ENCODE measurements around the gene CEACAM4.
"Not testable (repeated sequence)": the region's sequence is repeated elsewhere in the genome, so short reads cannot be mapped to it uniquely, and the experiment has no call there.

Gene CEACAM4

GRCh38 chr19:41668315-41668714 lies 41.4 kb upstream of the CEACAM4 start:
- Histone ChIP-seq H3K79me2 (ENCODE audit: insufficient read depth, low read length) (no peaks in the 10 kb centered on the region), H3K27me3 (ENCODE audit: insufficient read depth, low read length, poor library complexity, severe bottlenecking) (no peaks in the 10 kb centered on the region), H3K36me3 (ENCODE audit: insufficient read depth, low read length) (no peaks in the 10 kb centered on the region), H3K4me2 (ENCODE audit: low read depth, low read length, poor library complexity, severe bottlenecking) (no peak overlapping the region), H3K9me3 (ENCODE audit: insufficient read depth, low read depth, low read length) (peaks cover 9% of the 10 kb centered on the region; the same call in 1 of the 2 replicates), H2AFZ (ENCODE audit: low read length) (no peak overlapping the region), H3K4me3 (ENCODE audit: low read length, poor library complexity, severe bottlenecking) (no peak overlapping the region), H3K9me2 (replicated peaks; ENCODE audit: low read depth, low read length) (no peaks in the 10 kb centered on the region), H4K20me1 (ENCODE audit: insufficient read depth, low read length, poor library complexity, severe bottlenecking) (no peaks in the 10 kb centered on the region), H3K4me1 (ENCODE audit: insufficient read depth, low read length, poor library complexity, severe bottlenecking) (no peaks in the 10 kb centered on the region), H3F3A (ENCODE audit: low read depth) (no peaks in the 10 kb centered on the region), H3K9ac (ENCODE audit: low read depth, low read length, poor library complexity, severe bottlenecking) (no peak overlapping the region)
- TF ChIP-seq EZH2phosphoT487 (IDR thresholded peaks at IDR 0.05; ENCODE audit: borderline replicate concordance) (no peak), CTCF (conservative IDR thresholded peaks at IDR 0.05; ENCODE audit: low read length) (no peak)

- no peaks in the 10 kb centered on the region for H3K9me2 ChIP-seq (replicated peaks; ENCODE audit: low read depth, low read length)
- no peak overlapping the region for H3K4me3 ChIP-seq (ENCODE audit: low read length, poor library complexity, severe bottlenecking)
- H3K79me2 ChIP-seq (ENCODE audit: insufficient read depth, low read length) = no peaks in the 10 kb centered on the region
- no peak overlapping the region for H3K4me2 ChIP-seq (ENCODE audit: low read depth, low read length, poor library complexity, severe bottlenecking)
- no peaks in the 10 kb centered on the region for H3K4me1 ChIP-seq (ENCODE audit: insufficient read depth, low read length, poor library complexity, severe bottlenecking)
- no peaks in the 10 kb centered on the region for H3K36me3 ChIP-seq (ENCODE audit: insufficient read depth, low read length)
- no peaks in the 10 kb centered on the region for H4K20me1 ChIP-seq (ENCODE audit: insufficient read depth, low read length, poor library complexity, severe bottlenecking)
- no peak for TF ChIP-seq EZH2phosphoT487 (IDR thresholded peaks at IDR 0.05; ENCODE audit: borderline replicate concordance)
- H3F3A ChIP-seq (ENCODE audit: low read depth) = no peaks in the 10 kb centered on the region
- H3K9ac ChIP-seq (ENCODE audit: low read depth, low read length, poor library complexity, severe bottlenecking) = no peak overlapping the region
- peaks cover 9% of the 10 kb centered on the region; the same call in 1 of the 2 replicates for H3K9me3 ChIP-seq (ENCODE audit: insufficient read depth, low read depth, low read length)
- H2AFZ ChIP-seq (ENCODE audit: low read length) = no peak overlapping the region
- H3K27me3 ChIP-seq (ENCODE audit: insufficient read depth, low read length, poor library complexity, severe bottlenecking) = no peaks in the 10 kb centered on the region
Observed at GRCh38 chr19:41666075-41666474, 39.2 kb upstream of the CEACAM4 start.

- no peaks in the 10 kb centered on the region for H3K27me3 ChIP-seq (ENCODE audit: insufficient read depth, low read length, poor library complexity, severe bottlenecking)
- no peaks in the 10 kb centered on the region for H3K79me2 ChIP-seq (ENCODE audit: insufficient read depth, low read length)
- no peak overlapping the region for H3K4me3 ChIP-seq (ENCODE audit: low read length, poor library complexity, severe bottlenecking)
- H3K4me2 ChIP-seq (ENCODE audit: low read depth, low read length, poor library complexity, severe bottlenecking) = no peak overlapping the region
- no peaks in the 10 kb centered on the region for H3K9me3 ChIP-seq (ENCODE audit: insufficient read depth, low read depth, low read length)
- no peaks in the 10 kb centered on the region for H3K9me2 ChIP-seq (replicated peaks; ENCODE audit: low read depth, low read length)
- H4K20me1 ChIP-seq (ENCODE audit: insufficient read depth, low read length, poor library complexity, severe bottlenecking) = no peaks in the 10 kb centered on the region
- no peak overlapping the region for H3K9ac ChIP-seq (ENCODE audit: low read depth, low read length, poor library complexity, severe bottlenecking)
- no peaks in the 10 kb centered on the region for H3K36me3 ChIP-seq (ENCODE audit: insufficient read depth, low read length)
- no peaks in the 10 kb centered on the region for H3K4me1 ChIP-seq (ENCODE audit: insufficient read depth, low read length, poor library complexity, severe bottlenecking)
- TF ChIP-seq EZH2phosphoT487 (IDR thresholded peaks at IDR 0.05; ENCODE audit: borderline replicate concordance) (no peak), CTCF (conservative IDR thresholded peaks at IDR 0.05; ENCODE audit: low read length) (no peak)
- H2AFZ ChIP-seq (ENCODE audit: low read length) = no peak overlapping the region; the same call in 1 of the 2 replicates
- H3F3A ChIP-seq (ENCODE audit: low read depth) = no peaks in the 10 kb centered on the region
Observed at GRCh38 chr19:41657157-41657556, 30.3 kb upstream of the CEACAM4 start.

DNA sequence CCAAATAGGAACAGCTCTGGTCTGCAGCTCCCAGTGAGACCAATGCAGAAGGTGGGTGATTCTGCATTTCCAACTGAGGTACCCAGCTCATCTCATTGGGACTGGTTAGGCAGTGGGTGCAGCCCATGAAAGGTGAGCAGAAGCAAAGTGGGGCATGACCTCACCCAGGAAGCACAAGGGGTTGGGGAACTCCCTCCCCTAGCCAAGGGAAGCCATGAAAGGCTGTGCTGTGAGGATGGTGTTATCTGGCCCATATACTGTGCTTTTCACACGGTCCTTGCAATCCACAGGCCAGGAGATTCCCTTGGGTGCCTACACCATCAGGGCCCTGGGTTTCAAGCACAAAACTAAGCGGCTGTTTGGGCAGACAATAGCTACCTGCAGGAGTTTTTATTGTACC lies 29.9 kb upstream of the CEACAM4 start:
- H4K20me1 ChIP-seq (ENCODE audit: insufficient read depth, low read length, poor library complexity, severe bottlenecking); H3K79me2 ChIP-seq (ENCODE audit: insufficient read depth, low read length); H3K9ac ChIP-seq (ENCODE audit: low read depth, low read length, poor library complexity, severe bottlenecking); H3K4me3 ChIP-seq (ENCODE audit: low read length, poor library complexity, severe bottlenecking); H3K9me3 ChIP-seq (ENCODE audit: insufficient read depth, low read depth, low read length); H3F3A ChIP-seq (ENCODE audit: low read depth); H3K9me2 ChIP-seq (replicated peaks; ENCODE audit: low read depth, low read length); H3K36me3 ChIP-seq (ENCODE audit: insufficient read depth, low read length); H3K4me2 ChIP-seq (ENCODE audit: low read depth, low read length, poor library complexity, severe bottlenecking); H3K4me1 ChIP-seq (ENCODE audit: insufficient read depth, low read length, poor library complexity, severe bottlenecking); H2AFZ ChIP-seq (ENCODE audit: low read length); H3K27me3 ChIP-seq (ENCODE audit: insufficient read depth, low read length, poor library complexity, severe bottlenecking): not testable (repeated sequence)
